OCI-LY3 (cell line): ENCODE measurements around the gene USP50.

Source experiments
- EZH2phosphoT487 ChIP-seq: fragments of 200-600 bp; shearing (Covaris generic); IDR thresholded peaks from 2 replicates; pipeline ENCODE4 v1.6.1; 2018; ENCODE audit warnings: antibody characterized with exemption, mixed run types, low read depth
- TF ChIP-seq, protein P1 (sequence below): fragments of 200-600, 300-600 bp; sonication (generic); IDR thresholded peaks from 2 replicates; pipeline ENCODE4 v1.5.1; 2014; ENCODE audit warnings: antibody characterized with exemption, low read length, low read depth

DNA sequence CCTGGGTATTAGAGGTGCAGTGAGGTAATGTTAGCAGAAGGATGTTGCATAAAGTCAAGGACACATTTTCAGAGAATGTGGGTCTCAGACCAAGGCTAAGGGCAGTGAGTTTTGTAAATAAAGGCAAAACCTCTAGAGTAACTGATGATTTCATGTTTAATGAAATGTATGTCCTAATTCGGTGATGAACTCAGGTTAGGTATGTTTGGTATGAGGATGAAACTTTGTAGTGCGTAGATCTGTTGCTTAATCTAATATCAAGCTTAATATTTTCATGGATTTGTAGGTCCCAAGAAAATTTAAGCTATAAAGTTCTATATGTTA lies 3.6 kb downstream of the USP50 start:
- TF ChIP-seq, protein P1, sequence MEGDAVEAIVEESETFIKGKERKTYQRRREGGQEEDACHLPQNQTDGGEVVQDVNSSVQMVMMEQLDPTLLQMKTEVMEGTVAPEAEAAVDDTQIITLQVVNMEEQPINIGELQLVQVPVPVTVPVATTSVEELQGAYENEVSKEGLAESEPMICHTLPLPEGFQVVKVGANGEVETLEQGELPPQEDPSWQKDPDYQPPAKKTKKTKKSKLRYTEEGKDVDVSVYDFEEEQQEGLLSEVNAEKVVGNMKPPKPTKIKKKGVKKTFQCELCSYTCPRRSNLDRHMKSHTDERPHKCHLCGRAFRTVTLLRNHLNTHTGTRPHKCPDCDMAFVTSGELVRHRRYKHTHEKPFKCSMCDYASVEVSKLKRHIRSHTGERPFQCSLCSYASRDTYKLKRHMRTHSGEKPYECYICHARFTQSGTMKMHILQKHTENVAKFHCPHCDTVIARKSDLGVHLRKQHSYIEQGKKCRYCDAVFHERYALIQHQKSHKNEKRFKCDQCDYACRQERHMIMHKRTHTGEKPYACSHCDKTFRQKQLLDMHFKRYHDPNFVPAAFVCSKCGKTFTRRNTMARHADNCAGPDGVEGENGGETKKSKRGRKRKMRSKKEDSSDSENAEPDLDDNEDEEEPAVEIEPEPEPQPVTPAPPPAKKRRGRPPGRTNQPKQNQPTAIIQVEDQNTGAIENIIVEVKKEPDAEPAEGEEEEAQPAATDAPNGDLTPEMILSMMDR: no peak
- TF ChIP-seq EZH2phosphoT487: no peak
